Panc1 (cell line): Measurements from ENCODE around the gene SULF2. TPM values are rescaled to one million over a fixed set of nuclear protein-coding genes. Genes with fewer than 3 reads are reported as not detected.

Experiments
- ATAC-seq: fragments of 200-7000 bp; cut with Tn5 transposase; 2 replicates; pipeline ENCODE4 v1.9.1; 2020; ENCODE audit warnings: mild to moderate bottlenecking, moderate library complexity
- BruUV-seq: library from RNA; stranded (reverse); fragments of 400-500 nt; replicated peaks from 2 replicates; lab custom pipeline; 2021; lab: Mats Ljungman, UMichigan
- CTCF ChIA-PET: fragments of 300-600 bp; sonication (Branson Sonifier 250); formaldehyde crosslinking; loops from one replicate; lab custom pipeline; 2022; ENCODE audit warnings: antibody characterized with exemption; lab: Charles Lee
- POLR2A ChIA-PET: fragments of 300-600 bp; sonication (Branson Sonifier 250); formaldehyde crosslinking; loops from one replicate; lab custom pipeline; 2022; ENCODE audit warnings: antibody characterized with exemption; lab: Charles Lee
- DNase-seq: peaks from one replicate; pipeline ENCODE4 v3.0.0-alpha.2; 2010; ENCODE audit warnings: low read depth, low spot score
- H3K27ac ChIP-seq: 2 replicates; pipeline ENCODE4 v1.5.1; 2011; ENCODE audit warnings: mild to moderate bottlenecking, low read length, inconsistent platforms
- H3K27me3 ChIP-seq: fragments of 200-500 bp; sonication (Bioruptor generic); 2 replicates; pipeline ENCODE4 v1.6.0; 2014; ENCODE audit warnings: low read length, inconsistent platforms; ENCODE audit not compliant: control insufficient read depth, insufficient read depth
- H3K36me3 ChIP-seq: fragments of 200-500 bp; sonication (Bioruptor generic); 2 replicates; pipeline ENCODE4 v1.5.1; 2014; ENCODE audit warnings: inconsistent platforms, mild to moderate bottlenecking, low read length, moderate library complexity; ENCODE audit not compliant: control insufficient read depth, insufficient read depth
- H3K4me1 ChIP-seq: 2 replicates; pipeline ENCODE4 v1.5.1; 2011; ENCODE audit warnings: inconsistent platforms, mild to moderate bottlenecking, low read length, moderate library complexity; ENCODE audit not compliant: control insufficient read depth, insufficient read depth
- H3K4me3 ChIP-seq, 2 experiments: 2 replicates each; pipeline ENCODE4 v1.5.1; 2011 to 2012; ENCODE audit warnings: low read depth in 2 of 2, low read length in 2 of 2, mild to moderate bottlenecking in 2 of 2, inconsistent platforms in 1 of 2, moderate library complexity in 1 of 2
- H3K9me3 ChIP-seq: fragments of 200-500 bp; sonication (Bioruptor generic); 2 replicates; pipeline ENCODE4 v1.5.1; 2014; ENCODE audit warnings: low read depth, mild to moderate bottlenecking, inconsistent platforms, low read length, moderate library complexity; ENCODE audit not compliant: control insufficient read depth, insufficient read depth
- POLR2AphosphoS5 ChIP-seq: IDR thresholded peaks from 2 replicates; pipeline ENCODE4 v1.6.1; 2012; ENCODE audit warnings: mild to moderate bottlenecking, low read depth, low read length, moderate library complexity
- SIN3A ChIP-seq: IDR thresholded peaks from 2 replicates; pipeline ENCODE4 v1.6.1; 2012; ENCODE audit warnings: low read depth, mild to moderate bottlenecking, low read length, moderate library complexity, borderline replicate concordance; ENCODE audit not compliant: insufficient read depth
- TCF7L2 ChIP-seq: IDR thresholded peaks from 2 replicates; pipeline ENCODE4 v1.6.1; 2011; ENCODE audit warnings: mild to moderate bottlenecking, low read depth, low read length, inconsistent platforms
- in situ Hi-C: cut with HindIII; loops from 2 replicates; pipeline ENCODE4 v1.10.0; 2016; ENCODE audit warnings: low sequenced_read_pairs, low pct_unique_long_range_greater_than_20kb
- intact Hi-C: fragments of 100-400 bp; cut with micrococcal nuclease; formaldehyde crosslinking; loops from one replicate; pipeline ENCODE4 v1.10.0; 2022; ENCODE audit not compliant: unreplicated experiment
- total RNA-seq: library from RNA; stranded (reverse); gene quantifications from one replicate; pipeline ENCODE4 v1.2.1, GENCODE V29; 2021; ENCODE audit not compliant: unreplicated experiment
- TF ChIP-seq, protein P1 (sequence below): fragments of 450-650 bp; IDR thresholded peaks from 2 replicates; pipeline ENCODE4 v1.5.1; 2017; ENCODE audit warnings: mild to moderate bottlenecking
- TF ChIP-seq, protein P2 (sequence below), 2 experiments: IDR thresholded peaks; 2 replicates each; pipeline ENCODE4 v1.6.1; 2011 to 2012; ENCODE audit warnings: low read depth in 2 of 2, control low read depth in 1 of 2, low read length in 1 of 2, mild to moderate bottlenecking in 1 of 2, moderate library complexity in 1 of 2; ENCODE audit not compliant: insufficient read depth in 1 of 2

The SULF2 gene
- total RNA-seq, 1 experiment from 2014 or later = 1.4 TPM

DNA sequence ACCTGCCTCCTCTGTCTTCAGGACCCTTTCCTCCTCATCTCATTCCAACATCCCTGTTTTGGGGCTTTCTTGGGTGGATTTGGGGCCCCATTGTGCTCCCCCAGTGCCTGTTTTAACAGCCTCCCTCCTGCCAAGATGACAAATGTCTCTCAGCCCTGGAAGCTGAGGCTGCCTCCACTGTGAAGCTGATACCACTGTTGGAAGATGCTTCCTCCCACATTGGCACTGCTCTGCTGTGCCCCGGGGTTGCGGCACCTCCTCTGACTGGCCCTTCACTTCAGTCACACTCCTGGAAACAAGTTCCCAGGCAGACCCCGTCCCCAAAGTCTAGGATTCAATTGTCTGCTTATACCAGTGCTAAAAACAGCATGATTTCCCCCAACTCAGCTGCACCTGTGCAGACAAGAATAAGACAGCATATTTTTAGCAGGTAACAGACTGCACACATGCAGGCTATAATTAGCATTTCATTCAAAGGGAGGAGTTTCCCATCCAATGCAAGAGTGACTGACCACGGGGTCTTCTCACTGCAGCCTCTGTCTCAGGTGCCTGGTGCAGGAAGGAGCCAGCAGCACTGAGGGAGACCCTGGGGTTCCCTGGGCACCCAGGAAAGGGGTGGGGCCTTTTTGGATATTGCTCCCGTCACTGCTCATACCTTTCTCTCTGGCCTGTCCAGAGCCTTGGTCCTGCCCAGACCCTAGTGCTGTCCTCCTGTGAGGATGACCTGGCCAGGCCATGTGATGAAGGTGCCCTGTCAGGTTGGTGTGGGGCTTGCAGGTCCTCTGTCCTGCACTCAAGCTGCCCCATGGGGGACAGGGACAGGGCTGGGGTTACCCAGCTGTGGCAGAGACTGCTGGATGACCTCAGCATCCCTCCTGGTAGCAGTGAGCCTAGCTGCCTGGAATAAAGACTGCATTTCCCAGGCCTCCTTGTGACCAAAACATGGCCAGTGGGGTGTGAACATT lies 31.5 kb upstream of the SULF2 start:
- TF ChIP-seq, protein P1, sequence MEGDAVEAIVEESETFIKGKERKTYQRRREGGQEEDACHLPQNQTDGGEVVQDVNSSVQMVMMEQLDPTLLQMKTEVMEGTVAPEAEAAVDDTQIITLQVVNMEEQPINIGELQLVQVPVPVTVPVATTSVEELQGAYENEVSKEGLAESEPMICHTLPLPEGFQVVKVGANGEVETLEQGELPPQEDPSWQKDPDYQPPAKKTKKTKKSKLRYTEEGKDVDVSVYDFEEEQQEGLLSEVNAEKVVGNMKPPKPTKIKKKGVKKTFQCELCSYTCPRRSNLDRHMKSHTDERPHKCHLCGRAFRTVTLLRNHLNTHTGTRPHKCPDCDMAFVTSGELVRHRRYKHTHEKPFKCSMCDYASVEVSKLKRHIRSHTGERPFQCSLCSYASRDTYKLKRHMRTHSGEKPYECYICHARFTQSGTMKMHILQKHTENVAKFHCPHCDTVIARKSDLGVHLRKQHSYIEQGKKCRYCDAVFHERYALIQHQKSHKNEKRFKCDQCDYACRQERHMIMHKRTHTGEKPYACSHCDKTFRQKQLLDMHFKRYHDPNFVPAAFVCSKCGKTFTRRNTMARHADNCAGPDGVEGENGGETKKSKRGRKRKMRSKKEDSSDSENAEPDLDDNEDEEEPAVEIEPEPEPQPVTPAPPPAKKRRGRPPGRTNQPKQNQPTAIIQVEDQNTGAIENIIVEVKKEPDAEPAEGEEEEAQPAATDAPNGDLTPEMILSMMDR = no peak
- TF ChIP-seq, protein P2, sequence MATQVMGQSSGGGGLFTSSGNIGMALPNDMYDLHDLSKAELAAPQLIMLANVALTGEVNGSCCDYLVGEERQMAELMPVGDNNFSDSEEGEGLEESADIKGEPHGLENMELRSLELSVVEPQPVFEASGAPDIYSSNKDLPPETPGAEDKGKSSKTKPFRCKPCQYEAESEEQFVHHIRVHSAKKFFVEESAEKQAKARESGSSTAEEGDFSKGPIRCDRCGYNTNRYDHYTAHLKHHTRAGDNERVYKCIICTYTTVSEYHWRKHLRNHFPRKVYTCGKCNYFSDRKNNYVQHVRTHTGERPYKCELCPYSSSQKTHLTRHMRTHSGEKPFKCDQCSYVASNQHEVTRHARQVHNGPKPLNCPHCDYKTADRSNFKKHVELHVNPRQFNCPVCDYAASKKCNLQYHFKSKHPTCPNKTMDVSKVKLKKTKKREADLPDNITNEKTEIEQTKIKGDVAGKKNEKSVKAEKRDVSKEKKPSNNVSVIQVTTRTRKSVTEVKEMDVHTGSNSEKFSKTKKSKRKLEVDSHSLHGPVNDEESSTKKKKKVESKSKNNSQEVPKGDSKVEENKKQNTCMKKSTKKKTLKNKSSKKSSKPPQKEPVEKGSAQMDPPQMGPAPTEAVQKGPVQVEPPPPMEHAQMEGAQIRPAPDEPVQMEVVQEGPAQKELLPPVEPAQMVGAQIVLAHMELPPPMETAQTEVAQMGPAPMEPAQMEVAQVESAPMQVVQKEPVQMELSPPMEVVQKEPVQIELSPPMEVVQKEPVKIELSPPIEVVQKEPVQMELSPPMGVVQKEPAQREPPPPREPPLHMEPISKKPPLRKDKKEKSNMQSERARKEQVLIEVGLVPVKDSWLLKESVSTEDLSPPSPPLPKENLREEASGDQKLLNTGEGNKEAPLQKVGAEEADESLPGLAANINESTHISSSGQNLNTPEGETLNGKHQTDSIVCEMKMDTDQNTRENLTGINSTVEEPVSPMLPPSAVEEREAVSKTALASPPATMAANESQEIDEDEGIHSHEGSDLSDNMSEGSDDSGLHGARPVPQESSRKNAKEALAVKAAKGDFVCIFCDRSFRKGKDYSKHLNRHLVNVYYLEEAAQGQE (IDR thresholded peaks at IDR 0.05; ENCODE audit: insufficient read depth in 1 of 2, low read depth in 2 of 2, low read length in 1 of 2) = no peak
- TF ChIP-seq POLR2AphosphoS5 = no peak
- no peak for TF ChIP-seq TCF7L2
- TF ChIP-seq SIN3A = no peak
- no TSS peak for BruUV-seq
- ChIA-PET POLR2A (no interaction called here), CTCF (no interaction called here)
- H3K4me1 ChIP-seq = no peaks in the 10 kb centered on the region
- DNase-seq = no peak
- in situ Hi-C loops = no loop called here
- H3K27me3 ChIP-seq = peaks cover 16% of the 10 kb centered on the region
- H3K4me3 ChIP-seq = no peak overlapping the region
- ATAC-seq = peak; percentile 28; the same call in 1 of the 2 replicates
- intact Hi-C loops = no loop called here
- no peak overlapping the region for H3K27ac ChIP-seq
- H3K9me3 ChIP-seq = no peaks in the 10 kb centered on the region
- H3K36me3 ChIP-seq = no peaks in the 10 kb centered on the region

DNA sequence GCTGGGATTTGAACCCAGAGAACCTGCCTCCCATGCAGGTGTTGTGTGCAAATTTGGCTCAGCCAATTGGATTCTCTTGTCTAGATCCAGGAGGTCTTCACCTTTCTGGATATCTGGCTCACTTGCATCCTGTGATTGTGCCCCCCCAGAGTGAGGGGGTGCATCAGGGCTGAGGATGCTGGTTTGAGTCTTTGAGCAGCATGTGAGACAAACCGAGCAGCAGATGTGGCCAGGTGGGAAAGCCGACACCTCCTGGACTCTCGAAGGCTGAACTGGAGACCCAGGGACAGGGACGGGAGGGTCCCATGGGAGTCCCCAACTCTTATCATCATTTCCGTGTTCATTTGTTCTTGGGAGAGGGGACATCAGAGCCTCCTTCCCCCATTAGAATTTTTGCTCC lies 30.6 kb upstream of the SULF2 start:
- ChIA-PET CTCF (no interaction called here), POLR2A (no interaction called here)
- H3K4me1 ChIP-seq = no peaks in the 10 kb centered on the region
- BruUV-seq = no TSS peak
- TF ChIP-seq TCF7L2 (no peak), POLR2AphosphoS5 (no peak), SIN3A (no peak)
- TF ChIP-seq, protein P1 = no peak
- TF ChIP-seq, protein P2 (IDR thresholded peaks at IDR 0.05; ENCODE audit: insufficient read depth in 1 of 2, low read depth in 2 of 2, low read length in 1 of 2) = no peak
- peaks cover 19% of the 10 kb centered on the region for H3K27me3 ChIP-seq
- DNase-seq (no peak), ATAC-seq (no peak)
- no peaks in the 10 kb centered on the region for H3K9me3 ChIP-seq
- H3K27ac ChIP-seq = no peak overlapping the region
- no peak overlapping the region for H3K4me3 ChIP-seq
- no peaks in the 10 kb centered on the region for H3K36me3 ChIP-seq
- in situ Hi-C loops (no loop called here), intact Hi-C loops (no loop called here)
